Panc1 (cell line): ENCODE results near the gene IL1F10. TPM values are rescaled to one million over a fixed set of nuclear protein-coding genes. Genes with fewer than 3 reads are reported as not detected.

ENCODE experiments used
- ATAC-seq: fragments of 200-7000 bp; cut with Tn5 transposase; 2 replicates; pipeline ENCODE4 v1.9.1; 2020; ENCODE audit warnings: mild to moderate bottlenecking, moderate library complexity
- BruUV-seq: library from RNA; stranded (reverse); fragments of 400-500 nt; replicated peaks from 2 replicates; lab custom pipeline; 2021; lab: Mats Ljungman, UMichigan
- CTCF ChIA-PET: fragments of 300-600 bp; sonication (Branson Sonifier 250); formaldehyde crosslinking; loops from one replicate; lab custom pipeline; 2022; ENCODE audit warnings: antibody characterized with exemption; lab: Charles Lee
- POLR2A ChIA-PET: fragments of 300-600 bp; sonication (Branson Sonifier 250); formaldehyde crosslinking; loops from one replicate; lab custom pipeline; 2022; ENCODE audit warnings: antibody characterized with exemption; lab: Charles Lee
- DNase-seq: peaks from one replicate; pipeline ENCODE4 v3.0.0-alpha.2; 2010; ENCODE audit warnings: low read depth, low spot score
- H3K27ac ChIP-seq: 2 replicates; pipeline ENCODE4 v1.5.1; 2011; ENCODE audit warnings: mild to moderate bottlenecking, low read length, inconsistent platforms
- H3K27me3 ChIP-seq: fragments of 200-500 bp; sonication (Bioruptor generic); 2 replicates; pipeline ENCODE4 v1.6.0; 2014; ENCODE audit warnings: low read length, inconsistent platforms; ENCODE audit not compliant: control insufficient read depth, insufficient read depth
- H3K36me3 ChIP-seq: fragments of 200-500 bp; sonication (Bioruptor generic); 2 replicates; pipeline ENCODE4 v1.5.1; 2014; ENCODE audit warnings: inconsistent platforms, mild to moderate bottlenecking, low read length, moderate library complexity; ENCODE audit not compliant: control insufficient read depth, insufficient read depth
- H3K4me1 ChIP-seq: 2 replicates; pipeline ENCODE4 v1.5.1; 2011; ENCODE audit warnings: inconsistent platforms, mild to moderate bottlenecking, low read length, moderate library complexity; ENCODE audit not compliant: control insufficient read depth, insufficient read depth
- H3K4me3 ChIP-seq, 2 experiments: 2 replicates each; pipeline ENCODE4 v1.5.1; 2011 to 2012; ENCODE audit warnings: low read depth in 2 of 2, low read length in 2 of 2, mild to moderate bottlenecking in 2 of 2, inconsistent platforms in 1 of 2, moderate library complexity in 1 of 2
- H3K9me3 ChIP-seq: fragments of 200-500 bp; sonication (Bioruptor generic); 2 replicates; pipeline ENCODE4 v1.5.1; 2014; ENCODE audit warnings: low read depth, mild to moderate bottlenecking, inconsistent platforms, low read length, moderate library complexity; ENCODE audit not compliant: control insufficient read depth, insufficient read depth
- CTCF ChIP-seq: fragments of 450-650 bp; IDR thresholded peaks from 2 replicates; pipeline ENCODE4 v1.5.1; 2017; ENCODE audit warnings: mild to moderate bottlenecking
- POLR2AphosphoS5 ChIP-seq: IDR thresholded peaks from 2 replicates; pipeline ENCODE4 v1.6.1; 2012; ENCODE audit warnings: mild to moderate bottlenecking, low read depth, low read length, moderate library complexity
- SIN3A ChIP-seq: IDR thresholded peaks from 2 replicates; pipeline ENCODE4 v1.6.1; 2012; ENCODE audit warnings: low read depth, mild to moderate bottlenecking, low read length, moderate library complexity, borderline replicate concordance; ENCODE audit not compliant: insufficient read depth
- TCF7L2 ChIP-seq: IDR thresholded peaks from 2 replicates; pipeline ENCODE4 v1.6.1; 2011; ENCODE audit warnings: mild to moderate bottlenecking, low read depth, low read length, inconsistent platforms
- in situ Hi-C: cut with HindIII; loops from 2 replicates; pipeline ENCODE4 v1.10.0; 2016; ENCODE audit warnings: low sequenced_read_pairs, low pct_unique_long_range_greater_than_20kb
- intact Hi-C: fragments of 100-400 bp; cut with micrococcal nuclease; formaldehyde crosslinking; loops from one replicate; pipeline ENCODE4 v1.10.0; 2022; ENCODE audit not compliant: unreplicated experiment
- total RNA-seq: library from RNA; stranded (reverse); gene quantifications from one replicate; pipeline ENCODE4 v1.2.1, GENCODE V29; 2021; ENCODE audit not compliant: unreplicated experiment
- TF ChIP-seq, protein P1 (sequence below), 2 experiments: IDR thresholded peaks; 2 replicates each; pipeline ENCODE4 v1.6.1; 2011 to 2012; ENCODE audit warnings: low read depth in 2 of 2, control low read depth in 1 of 2, low read length in 1 of 2, mild to moderate bottlenecking in 1 of 2, moderate library complexity in 1 of 2; ENCODE audit not compliant: insufficient read depth in 1 of 2

Gene IL1F10
- total RNA-seq, 1 experiment from 2014 or later, result not detected

DNA sequence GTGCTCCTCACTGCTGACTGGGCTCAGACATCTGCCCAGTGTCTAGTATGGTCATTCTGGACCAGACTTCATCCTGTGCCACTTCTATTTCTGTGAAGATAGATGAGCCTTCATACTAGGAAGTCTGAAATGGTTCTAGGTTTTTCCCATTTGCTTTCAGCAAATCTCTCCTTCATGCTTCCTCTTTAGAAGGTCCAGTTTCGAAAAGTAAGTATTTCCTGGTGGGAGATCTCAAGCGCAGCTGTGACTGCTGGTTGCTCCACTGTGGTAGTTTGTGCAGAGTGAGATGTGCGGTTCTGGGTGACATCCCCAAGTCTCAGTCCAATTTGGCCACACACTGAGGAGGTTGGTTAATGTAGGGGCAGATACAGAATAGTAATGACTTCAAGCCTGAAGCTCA lies 29.5 kb upstream of the IL1F10 start:
- H3K4me1 ChIP-seq, result no peaks in the 10 kb centered on the region
- ATAC-seq (no peak), DNase-seq (no peak)
- H3K27ac ChIP-seq, result no peak overlapping the region
- H3K36me3 ChIP-seq, result no peaks in the 10 kb centered on the region
- no peak for TF ChIP-seq SIN3A
- TF ChIP-seq, protein P1, sequence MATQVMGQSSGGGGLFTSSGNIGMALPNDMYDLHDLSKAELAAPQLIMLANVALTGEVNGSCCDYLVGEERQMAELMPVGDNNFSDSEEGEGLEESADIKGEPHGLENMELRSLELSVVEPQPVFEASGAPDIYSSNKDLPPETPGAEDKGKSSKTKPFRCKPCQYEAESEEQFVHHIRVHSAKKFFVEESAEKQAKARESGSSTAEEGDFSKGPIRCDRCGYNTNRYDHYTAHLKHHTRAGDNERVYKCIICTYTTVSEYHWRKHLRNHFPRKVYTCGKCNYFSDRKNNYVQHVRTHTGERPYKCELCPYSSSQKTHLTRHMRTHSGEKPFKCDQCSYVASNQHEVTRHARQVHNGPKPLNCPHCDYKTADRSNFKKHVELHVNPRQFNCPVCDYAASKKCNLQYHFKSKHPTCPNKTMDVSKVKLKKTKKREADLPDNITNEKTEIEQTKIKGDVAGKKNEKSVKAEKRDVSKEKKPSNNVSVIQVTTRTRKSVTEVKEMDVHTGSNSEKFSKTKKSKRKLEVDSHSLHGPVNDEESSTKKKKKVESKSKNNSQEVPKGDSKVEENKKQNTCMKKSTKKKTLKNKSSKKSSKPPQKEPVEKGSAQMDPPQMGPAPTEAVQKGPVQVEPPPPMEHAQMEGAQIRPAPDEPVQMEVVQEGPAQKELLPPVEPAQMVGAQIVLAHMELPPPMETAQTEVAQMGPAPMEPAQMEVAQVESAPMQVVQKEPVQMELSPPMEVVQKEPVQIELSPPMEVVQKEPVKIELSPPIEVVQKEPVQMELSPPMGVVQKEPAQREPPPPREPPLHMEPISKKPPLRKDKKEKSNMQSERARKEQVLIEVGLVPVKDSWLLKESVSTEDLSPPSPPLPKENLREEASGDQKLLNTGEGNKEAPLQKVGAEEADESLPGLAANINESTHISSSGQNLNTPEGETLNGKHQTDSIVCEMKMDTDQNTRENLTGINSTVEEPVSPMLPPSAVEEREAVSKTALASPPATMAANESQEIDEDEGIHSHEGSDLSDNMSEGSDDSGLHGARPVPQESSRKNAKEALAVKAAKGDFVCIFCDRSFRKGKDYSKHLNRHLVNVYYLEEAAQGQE (IDR thresholded peaks at IDR 0.05; ENCODE audit: insufficient read depth in 1 of 2, low read depth in 2 of 2, low read length in 1 of 2), result no peak
- no peak for TF ChIP-seq TCF7L2
- in situ Hi-C loops, result no loop called here
- no peaks in the 10 kb centered on the region for H3K27me3 ChIP-seq
- POLR2A ChIA-PET, result no interaction called here
- intact Hi-C loops, result no loop called here
- H3K9me3 ChIP-seq, result no peaks in the 10 kb centered on the region
- no peak overlapping the region for H3K4me3 ChIP-seq
- BruUV-seq, result no TSS peak
- CTCF ChIA-PET, result no interaction called here

- H3K4me1 ChIP-seq, result no peaks in the 10 kb centered on the region
- in situ Hi-C loops, result no loop called here
- DNase-seq, result no peak
These were observed 28.6 kb upstream of the IL1F10 start for GRCh38 chr2:113039158-113039557.

More at GRCh38 chr2:113039158-113039557, 28.6 kb upstream of the IL1F10 start:
- intact Hi-C loops, result no loop called here
- Histone ChIP-seq H3K4me3 (no peak overlapping the region), H3K27me3 (no peaks in the 10 kb centered on the region), H3K36me3 (no peaks in the 10 kb centered on the region), H3K27ac (no peak overlapping the region), H3K9me3 (no peaks in the 10 kb centered on the region)
- ChIA-PET CTCF (no interaction called here), POLR2A (no interaction called here)
- no peak for ATAC-seq
- TF ChIP-seq TCF7L2, result no peak
- TF ChIP-seq, protein P1 (IDR thresholded peaks at IDR 0.05; ENCODE audit: insufficient read depth in 1 of 2, low read depth in 2 of 2, low read length in 1 of 2), result no peak
- TF ChIP-seq POLR2AphosphoS5, result no peak
- TF ChIP-seq CTCF, result no peak
- BruUV-seq, result no TSS peak
